ENCODE data around the gene C16orf74.

DNA sequence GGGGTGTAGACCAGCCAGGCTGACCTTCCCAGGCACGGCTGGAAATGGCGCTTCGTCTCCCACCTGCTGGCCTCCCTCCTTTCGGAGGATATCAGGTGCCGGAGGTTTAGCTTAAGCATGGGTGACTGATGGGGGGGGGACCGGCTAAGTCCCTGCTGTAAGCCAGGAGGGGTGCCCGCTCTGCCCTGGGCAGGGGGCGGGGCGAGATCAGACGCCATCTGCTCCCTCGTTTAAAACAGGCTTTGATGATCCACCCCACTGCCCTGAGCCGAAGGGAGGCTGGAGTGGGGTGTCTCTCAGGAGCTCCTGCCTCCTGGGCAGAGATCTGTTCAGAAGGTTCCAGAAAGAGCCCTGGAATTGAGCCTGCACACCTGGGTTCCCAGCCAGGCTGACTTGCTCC, 26.0 kb downstream of the C16orf74 start:
- TF ChIP-seq, protein P1, sequence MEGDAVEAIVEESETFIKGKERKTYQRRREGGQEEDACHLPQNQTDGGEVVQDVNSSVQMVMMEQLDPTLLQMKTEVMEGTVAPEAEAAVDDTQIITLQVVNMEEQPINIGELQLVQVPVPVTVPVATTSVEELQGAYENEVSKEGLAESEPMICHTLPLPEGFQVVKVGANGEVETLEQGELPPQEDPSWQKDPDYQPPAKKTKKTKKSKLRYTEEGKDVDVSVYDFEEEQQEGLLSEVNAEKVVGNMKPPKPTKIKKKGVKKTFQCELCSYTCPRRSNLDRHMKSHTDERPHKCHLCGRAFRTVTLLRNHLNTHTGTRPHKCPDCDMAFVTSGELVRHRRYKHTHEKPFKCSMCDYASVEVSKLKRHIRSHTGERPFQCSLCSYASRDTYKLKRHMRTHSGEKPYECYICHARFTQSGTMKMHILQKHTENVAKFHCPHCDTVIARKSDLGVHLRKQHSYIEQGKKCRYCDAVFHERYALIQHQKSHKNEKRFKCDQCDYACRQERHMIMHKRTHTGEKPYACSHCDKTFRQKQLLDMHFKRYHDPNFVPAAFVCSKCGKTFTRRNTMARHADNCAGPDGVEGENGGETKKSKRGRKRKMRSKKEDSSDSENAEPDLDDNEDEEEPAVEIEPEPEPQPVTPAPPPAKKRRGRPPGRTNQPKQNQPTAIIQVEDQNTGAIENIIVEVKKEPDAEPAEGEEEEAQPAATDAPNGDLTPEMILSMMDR (IDR thresholded peaks at IDR 0.05): no peak
- no peak for TF ChIP-seq POLR2A (IDR thresholded peaks at IDR 0.05)
